B cell (primary cell): ENCODE results near the gene TOB2.

ENCODE experiments used
- EZH2 ChIP-seq: IDR thresholded peaks from 2 replicates; pipeline ENCODE4 v1.6.1; 2012; ENCODE audit warnings: borderline replicate concordance, low read depth, mild to moderate bottlenecking, moderate library complexity, low read length; ENCODE audit not compliant: insufficient read depth, poor library complexity, severe bottlenecking
- TF ChIP-seq, protein P1 (sequence below): fragments of 200-600 bp; IDR thresholded peaks from one replicate; pipeline ENCODE4 v1.8.0; 2022; ENCODE audit warnings: antibody characterized with exemption, mild to moderate bottlenecking

DNA sequence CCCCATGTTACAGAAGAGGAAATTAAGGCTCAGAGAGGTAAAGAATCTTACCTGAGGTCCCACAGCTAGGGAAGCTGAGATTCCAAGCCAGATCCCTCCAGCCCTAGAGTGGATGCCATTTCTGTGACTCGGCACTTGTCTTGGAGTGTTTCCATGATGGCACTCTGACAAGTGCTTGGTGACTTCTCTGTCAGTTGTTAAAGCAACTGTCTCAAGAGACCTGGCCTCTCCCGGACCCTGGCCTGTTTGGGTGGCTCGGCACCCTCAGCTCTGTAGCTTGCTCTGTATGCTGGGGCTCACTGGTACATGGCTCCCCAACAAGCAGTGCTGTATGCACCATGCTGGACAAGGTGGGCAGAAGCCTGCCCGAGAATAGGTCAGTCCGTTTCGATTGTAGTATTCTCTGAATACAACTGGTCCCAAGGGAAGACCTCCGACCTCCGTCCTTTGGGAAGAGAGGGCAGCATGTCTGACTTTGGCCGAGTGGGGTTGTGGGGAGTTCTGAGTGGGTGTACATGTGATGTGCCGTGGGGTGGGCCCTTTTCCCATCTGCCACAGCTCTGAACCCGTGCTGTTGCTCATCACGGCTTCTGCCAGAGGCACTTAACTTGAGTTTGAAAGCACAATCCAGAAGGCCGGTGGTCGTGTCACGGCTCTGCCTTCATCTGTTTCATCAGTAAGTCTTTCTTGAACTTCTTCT is 34.7 kb upstream of the TOB2 start:
- TF ChIP-seq, protein P1, sequence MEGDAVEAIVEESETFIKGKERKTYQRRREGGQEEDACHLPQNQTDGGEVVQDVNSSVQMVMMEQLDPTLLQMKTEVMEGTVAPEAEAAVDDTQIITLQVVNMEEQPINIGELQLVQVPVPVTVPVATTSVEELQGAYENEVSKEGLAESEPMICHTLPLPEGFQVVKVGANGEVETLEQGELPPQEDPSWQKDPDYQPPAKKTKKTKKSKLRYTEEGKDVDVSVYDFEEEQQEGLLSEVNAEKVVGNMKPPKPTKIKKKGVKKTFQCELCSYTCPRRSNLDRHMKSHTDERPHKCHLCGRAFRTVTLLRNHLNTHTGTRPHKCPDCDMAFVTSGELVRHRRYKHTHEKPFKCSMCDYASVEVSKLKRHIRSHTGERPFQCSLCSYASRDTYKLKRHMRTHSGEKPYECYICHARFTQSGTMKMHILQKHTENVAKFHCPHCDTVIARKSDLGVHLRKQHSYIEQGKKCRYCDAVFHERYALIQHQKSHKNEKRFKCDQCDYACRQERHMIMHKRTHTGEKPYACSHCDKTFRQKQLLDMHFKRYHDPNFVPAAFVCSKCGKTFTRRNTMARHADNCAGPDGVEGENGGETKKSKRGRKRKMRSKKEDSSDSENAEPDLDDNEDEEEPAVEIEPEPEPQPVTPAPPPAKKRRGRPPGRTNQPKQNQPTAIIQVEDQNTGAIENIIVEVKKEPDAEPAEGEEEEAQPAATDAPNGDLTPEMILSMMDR: no peak
- TF ChIP-seq EZH2: no peak
